Left ventricle myocardium inferior (tissue), 1 donor: ENCODE measurements around the gene ACTN1. TPM values are rescaled to one million over a fixed set of nuclear protein-coding genes. Genes with fewer than 3 reads are reported as not detected.

Experiments
- DNase-seq: peaks from one replicate; pipeline ENCODE4 v3.0.0-alpha.2; 2020
- H3K27ac ChIP-seq: fragments of 200-600 bp; replicated peaks from 2 replicates; pipeline ENCODE4 v1.8.0; 2021
- H3K27me3 ChIP-seq: fragments of 200-600 bp; 2 replicates; pipeline ENCODE4 v1.8.0; 2021; ENCODE audit warnings: low read depth
- H3K36me3 ChIP-seq: fragments of 200-600 bp; 2 replicates; pipeline ENCODE4 v1.8.0; 2021
- H3K4me1 ChIP-seq: fragments of 200-600 bp; 2 replicates; pipeline ENCODE4 v1.8.0; 2021
- H3K4me3 ChIP-seq: fragments of 200-600 bp; 2 replicates; pipeline ENCODE4 v1.8.0; 2021; ENCODE audit warnings: mild to moderate bottlenecking, moderate library complexity
- H3K9me3 ChIP-seq: fragments of 200-600 bp; replicated peaks from 2 replicates; pipeline ENCODE4 v1.8.0; 2021
- intact Hi-C: fragments of 100-400 bp; cut with micrococcal nuclease; formaldehyde crosslinking; loops from one replicate; pipeline ENCODE4 v1.11.0; 2022
- total RNA-seq: library from RNA; stranded (reverse); fragmentation: NEBNext Ultra II Directional; extraction: Animal tissue kit (Norgen Biotek cat#: 25700); gene quantifications from one replicate; pipeline ENCODE4 v1.2.1, GENCODE V29; 2021
- TF ChIP-seq, protein P1 (sequence below): fragments of 200-600 bp; IDR thresholded peaks from 2 replicates; pipeline ENCODE4 v1.8.0; 2021; ENCODE audit warnings: antibody characterized with exemption, mild to moderate bottlenecking, borderline replicate concordance
- donor health status: DM: no; HTN: yes; CAD: no; lungs with severe emphysema.

The ACTN1 gene
- total RNA-seq, 1 donor from 2014 or later, result 75.4 TPM

GRCh38 chr14:68898248-68899032 lies 80.7 kb downstream of the ACTN1 start:
- Histone ChIP-seq H3K4me1 (peaks cover 17% of the 10 kb centered on the region), H3K27me3 (no peaks in the 10 kb centered on the region), H3K27ac (no peak overlapping the region), H3K36me3 (peaks cover 64% of the 10 kb centered on the region), H3K9me3 (no peaks in the 10 kb centered on the region), H3K4me3 (no peak overlapping the region)
- TF ChIP-seq, protein P1, sequence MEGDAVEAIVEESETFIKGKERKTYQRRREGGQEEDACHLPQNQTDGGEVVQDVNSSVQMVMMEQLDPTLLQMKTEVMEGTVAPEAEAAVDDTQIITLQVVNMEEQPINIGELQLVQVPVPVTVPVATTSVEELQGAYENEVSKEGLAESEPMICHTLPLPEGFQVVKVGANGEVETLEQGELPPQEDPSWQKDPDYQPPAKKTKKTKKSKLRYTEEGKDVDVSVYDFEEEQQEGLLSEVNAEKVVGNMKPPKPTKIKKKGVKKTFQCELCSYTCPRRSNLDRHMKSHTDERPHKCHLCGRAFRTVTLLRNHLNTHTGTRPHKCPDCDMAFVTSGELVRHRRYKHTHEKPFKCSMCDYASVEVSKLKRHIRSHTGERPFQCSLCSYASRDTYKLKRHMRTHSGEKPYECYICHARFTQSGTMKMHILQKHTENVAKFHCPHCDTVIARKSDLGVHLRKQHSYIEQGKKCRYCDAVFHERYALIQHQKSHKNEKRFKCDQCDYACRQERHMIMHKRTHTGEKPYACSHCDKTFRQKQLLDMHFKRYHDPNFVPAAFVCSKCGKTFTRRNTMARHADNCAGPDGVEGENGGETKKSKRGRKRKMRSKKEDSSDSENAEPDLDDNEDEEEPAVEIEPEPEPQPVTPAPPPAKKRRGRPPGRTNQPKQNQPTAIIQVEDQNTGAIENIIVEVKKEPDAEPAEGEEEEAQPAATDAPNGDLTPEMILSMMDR, result no peak
- intact Hi-C loops, result no loop called here
- no peak for DNase-seq

DNA sequence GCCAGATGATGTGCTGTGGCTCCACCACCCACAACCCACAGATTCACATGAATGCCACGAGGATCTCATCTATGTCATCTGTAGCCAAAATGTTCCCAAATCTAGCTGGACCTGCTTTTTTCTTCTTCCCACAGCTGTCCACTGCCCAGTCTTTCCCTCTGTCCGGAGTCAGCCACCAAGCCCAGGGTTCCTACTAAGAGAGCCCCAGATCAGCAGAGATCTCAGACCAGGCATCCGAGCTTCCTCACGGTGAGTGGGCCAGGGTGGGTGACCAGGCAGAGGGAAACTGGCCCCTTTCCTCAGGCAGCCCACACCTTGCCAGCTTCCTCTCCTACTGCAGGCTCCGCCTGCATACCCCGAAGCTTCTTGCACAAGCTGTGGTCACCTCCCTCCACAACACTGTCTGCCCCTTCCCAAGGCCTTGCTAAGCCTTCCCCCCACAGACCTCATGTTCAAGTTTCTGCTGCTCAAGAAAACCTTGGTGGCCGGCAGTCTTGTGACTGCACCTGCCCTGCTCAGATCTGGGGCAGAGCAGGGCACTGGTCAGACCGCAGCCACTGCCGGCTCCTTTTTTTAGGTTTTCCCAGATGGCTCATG lies 81.4 kb downstream of the ACTN1 start:
- Histone ChIP-seq H3K4me1 (peaks cover 23% of the 10 kb centered on the region), H3K36me3 (peaks cover 63% of the 10 kb centered on the region), H3K27ac (no peak overlapping the region)

DNA sequence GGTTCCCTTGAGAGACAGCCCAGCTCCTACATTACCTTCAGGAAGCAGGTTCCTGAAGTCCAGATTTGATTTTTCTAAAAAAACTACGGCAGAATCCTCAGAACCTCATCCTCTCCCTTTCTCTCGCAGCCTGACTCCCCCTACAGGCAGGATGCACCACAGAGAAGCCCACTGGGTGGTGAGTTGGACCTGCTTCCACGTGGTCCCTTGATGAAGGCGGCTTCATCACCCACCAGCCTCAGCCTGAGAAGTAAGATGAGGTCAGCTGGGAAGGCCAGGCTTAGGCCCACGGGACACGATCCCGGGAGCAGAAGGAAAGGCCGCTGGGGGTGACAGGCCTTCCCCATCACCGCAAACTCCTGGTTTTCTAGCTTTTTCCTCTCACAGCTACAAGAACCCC lies 83.0 kb downstream of the ACTN1 start:
- Histone ChIP-seq H3K27ac (no peak overlapping the region), H3K27me3 (no peaks in the 10 kb centered on the region), H3K4me3 (no peak overlapping the region), H3K36me3 (peaks cover 62% of the 10 kb centered on the region), H3K4me1 (peaks cover 23% of the 10 kb centered on the region), H3K9me3 (no peaks in the 10 kb centered on the region)
- DNase-seq, result no peak
- intact Hi-C loops, result no loop called here
- TF ChIP-seq, protein P1, result no peak

More for the DNA sequence above, 81.4 kb downstream of the ACTN1 start:
- intact Hi-C loops, result no loop called here
- TF ChIP-seq, protein P1, result no peak
- H3K4me3 ChIP-seq, result no peak overlapping the region
- no peaks in the 10 kb centered on the region for H3K9me3 ChIP-seq
- no peak for DNase-seq
- H3K27me3 ChIP-seq, result no peaks in the 10 kb centered on the region

DNA sequence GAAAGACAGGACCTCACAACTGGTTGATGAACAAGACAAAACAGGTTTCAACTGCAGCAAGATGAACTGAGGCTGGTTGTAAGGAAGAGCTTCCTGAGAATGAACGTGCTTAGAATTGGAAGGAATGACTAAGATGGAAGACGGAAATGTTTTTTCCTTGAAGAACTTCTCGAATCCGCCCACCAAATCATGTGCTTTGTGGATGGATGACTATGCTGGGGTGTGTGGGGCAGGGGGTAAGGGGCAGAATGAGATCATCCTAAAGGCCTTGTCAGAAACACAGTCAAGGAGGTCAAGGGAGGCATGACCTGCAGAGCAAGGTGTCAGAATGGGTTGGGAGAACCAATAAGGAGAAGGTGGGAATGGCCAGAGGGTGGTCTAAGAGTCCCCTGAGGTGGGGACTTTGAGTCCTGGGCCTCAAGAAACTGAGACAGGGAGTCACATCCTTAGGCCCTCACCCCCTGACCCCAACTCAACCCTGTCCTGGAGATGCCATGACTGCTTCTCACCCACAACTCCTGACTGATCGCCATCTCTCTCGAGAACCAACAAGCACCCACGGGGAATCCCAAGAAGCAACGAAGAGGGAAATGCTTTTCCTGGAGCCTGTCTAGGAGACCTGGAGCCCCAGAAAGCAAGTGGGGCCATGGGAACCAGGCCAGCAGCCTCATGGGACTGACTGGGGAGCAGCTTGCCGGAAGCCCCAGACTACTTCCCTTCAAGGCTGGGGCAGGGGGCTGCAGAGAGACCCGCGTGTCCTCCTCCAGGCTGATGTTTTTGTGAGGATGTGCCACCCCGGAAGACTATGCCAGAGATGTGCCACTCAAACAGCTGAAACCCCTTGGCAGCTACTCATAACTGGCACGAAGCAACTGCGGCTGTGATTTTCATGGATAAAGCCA lies 84.0 kb downstream of the ACTN1 start:
- H3K9me3 ChIP-seq, result no peaks in the 10 kb centered on the region
- peaks cover 62% of the 10 kb centered on the region for H3K36me3 ChIP-seq
- no peaks in the 10 kb centered on the region for H3K27me3 ChIP-seq
- no peak overlapping the region for H3K4me3 ChIP-seq
- H3K4me1 ChIP-seq, result peaks cover 23% of the 10 kb centered on the region
- H3K27ac ChIP-seq, result no peak overlapping the region
- no peak for DNase-seq
- TF ChIP-seq, protein P1, result no peak
- intact Hi-C loops, result no loop called here

GRCh38 chr14:68894123-68894522 lies 85.0 kb downstream of the ACTN1 start:
- Histone ChIP-seq H3K4me1 (peaks cover 23% of the 10 kb centered on the region), H3K27me3 (no peaks in the 10 kb centered on the region), H3K9me3 (no peaks in the 10 kb centered on the region), H3K36me3 (peaks cover 65% of the 10 kb centered on the region), H3K27ac (peak overlapping the region; percentile 9), H3K4me3 (no peak overlapping the region)
- DNase-seq, result no peak
- intact Hi-C loops, result no loop called here
- TF ChIP-seq, protein P1, result no peak
